SIG-M5 (cell line): ENCODE results near the gene SALL1.

Experiments used
- DNase-seq: peaks from one replicate; lab custom pipeline; 2025; lab: John Stamatoyannopoulos, UW

Gene SALL1

DNA sequence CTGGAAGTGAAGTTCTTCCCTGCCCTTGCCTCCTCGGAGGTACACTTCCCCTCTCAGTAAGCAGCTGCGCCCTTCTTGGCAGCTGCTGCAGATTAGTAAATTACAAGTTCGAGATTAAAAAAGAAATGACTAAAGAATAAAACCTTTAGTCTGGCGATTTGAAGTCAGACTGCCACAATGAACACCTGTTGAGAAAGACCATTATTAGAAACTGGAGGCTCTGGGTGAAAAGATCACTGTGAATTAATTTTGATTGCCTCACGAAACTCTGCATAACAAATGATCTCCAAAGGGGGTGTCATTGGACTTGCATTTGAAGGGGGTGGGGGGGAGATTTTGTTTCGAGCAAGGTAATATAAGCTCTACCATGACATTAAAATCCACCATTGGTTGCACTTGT, 39.3 kb downstream of the SALL1 start:
- no peak for DNase-seq

DNA sequence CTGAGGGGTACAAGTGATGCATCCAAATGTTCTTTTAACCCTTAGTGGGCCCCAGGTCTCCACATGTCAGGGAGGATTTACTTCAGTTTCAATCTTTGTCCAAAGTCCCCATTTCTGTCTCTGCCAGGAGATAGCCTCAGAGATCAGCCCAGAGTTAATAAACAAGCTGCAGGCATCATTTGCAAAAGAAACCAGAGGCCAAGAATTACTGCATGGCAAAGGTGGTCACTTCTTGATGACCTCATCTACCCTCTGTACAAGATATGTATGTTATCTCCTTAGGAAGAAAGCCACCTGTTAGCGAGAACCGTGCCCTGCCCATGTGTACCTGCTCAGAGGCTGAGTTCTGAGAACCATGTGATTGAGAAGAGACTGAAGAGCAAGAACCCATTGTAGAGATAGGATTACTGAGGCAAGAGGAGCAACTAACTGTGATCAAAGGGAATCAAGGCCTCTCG, 40.3 kb downstream of the SALL1 start:
- DNase-seq: no peak

DNA sequence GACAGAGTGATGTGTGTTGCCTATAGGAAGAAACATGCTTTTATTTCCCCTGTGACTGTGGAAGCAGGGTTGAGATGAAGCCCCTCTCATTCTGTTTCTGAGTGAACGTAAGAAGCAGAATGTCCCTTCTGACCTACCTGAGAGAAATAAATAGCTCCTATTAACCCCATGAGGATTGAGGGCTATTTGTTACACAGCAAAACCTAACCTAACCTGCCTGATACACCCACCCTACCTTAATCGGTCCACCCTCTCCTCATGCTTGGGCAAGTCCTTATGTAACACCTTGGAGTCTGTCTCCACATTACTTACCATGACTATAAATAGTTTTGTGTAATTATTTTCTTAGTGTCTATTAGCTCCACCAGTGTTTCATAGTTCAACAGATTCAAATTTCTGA, 41.9 kb downstream of the SALL1 start:
- no peak for DNase-seq

DNA sequence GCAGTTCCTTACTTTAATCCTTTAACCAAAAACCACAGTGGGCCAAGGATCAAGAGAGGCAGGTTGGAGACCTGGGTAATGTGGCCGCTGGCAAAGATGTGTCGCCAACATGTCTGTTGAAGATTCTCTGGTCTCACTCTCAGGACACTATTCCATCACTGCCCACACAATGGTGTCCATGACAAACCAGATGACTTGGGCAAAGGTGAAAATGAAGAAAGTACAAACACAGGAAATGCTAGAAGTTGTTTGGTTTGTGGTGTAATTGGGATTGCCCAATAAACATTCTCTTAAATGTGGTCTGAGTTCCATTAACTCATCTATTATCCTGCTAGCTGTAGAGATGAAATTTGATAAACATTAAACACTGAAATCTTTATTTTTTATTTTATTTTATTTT, 43.3 kb downstream of the SALL1 start:
- no peak for DNase-seq

DNA sequence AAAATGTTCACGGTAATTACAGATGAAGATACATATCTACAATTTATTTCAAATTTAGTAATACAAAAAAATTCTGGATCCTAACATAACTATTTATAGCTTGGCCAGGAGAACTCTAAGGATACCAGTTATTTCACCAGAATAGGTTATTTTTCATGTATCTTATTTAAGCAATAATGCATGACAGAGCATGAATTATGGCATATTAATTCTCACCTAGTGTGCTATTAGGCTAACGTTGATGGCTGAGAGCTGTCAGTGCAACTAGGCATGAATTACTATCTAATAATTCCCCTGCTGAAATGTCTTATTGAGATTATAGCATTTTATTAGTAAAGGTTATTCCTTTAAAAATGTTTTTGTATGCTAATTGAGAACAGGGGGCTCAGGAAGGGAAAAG, 44.5 kb downstream of the SALL1 start:
- no peak for DNase-seq

DNA sequence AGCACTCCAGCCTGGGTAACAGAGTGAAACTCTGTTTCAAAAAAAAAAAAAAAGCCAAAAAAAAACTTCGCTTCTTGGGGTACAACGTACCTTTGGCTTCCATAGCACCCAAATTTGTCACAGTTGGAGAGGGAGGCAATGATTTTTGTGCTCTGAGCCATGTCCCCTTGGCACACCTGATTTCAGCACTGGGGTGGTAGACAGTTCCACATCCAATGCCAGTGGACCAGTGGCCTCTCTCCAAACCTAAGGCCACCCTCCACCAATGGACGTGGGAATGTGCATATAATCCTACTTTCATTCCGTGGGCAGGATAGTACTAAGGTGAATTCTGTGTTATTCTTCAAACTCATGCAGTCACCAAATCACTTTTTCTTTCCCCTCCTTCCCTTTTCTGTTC, 47.5 kb downstream of the SALL1 start:
- no peak for DNase-seq

DNA sequence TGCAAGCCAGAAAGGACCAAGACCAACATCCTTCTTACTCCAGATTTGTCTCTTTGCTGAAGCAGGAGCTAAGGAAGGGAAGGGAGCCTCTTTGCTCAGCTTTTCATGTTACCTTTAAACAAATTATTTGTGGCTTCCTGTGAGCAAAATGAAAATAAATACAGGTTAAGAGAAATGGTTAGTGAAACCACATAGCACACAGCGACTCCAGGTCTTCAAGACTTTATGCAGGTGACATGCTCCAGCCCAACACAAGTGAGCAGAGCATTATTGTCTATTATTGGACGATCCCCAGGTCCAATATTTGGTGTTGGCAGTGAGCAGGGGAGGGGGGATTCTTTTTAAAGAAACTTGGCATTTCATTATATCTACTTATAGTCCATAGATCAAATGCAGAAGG, 53.3 kb downstream of the SALL1 start:
- DNase-seq: no peak

DNA sequence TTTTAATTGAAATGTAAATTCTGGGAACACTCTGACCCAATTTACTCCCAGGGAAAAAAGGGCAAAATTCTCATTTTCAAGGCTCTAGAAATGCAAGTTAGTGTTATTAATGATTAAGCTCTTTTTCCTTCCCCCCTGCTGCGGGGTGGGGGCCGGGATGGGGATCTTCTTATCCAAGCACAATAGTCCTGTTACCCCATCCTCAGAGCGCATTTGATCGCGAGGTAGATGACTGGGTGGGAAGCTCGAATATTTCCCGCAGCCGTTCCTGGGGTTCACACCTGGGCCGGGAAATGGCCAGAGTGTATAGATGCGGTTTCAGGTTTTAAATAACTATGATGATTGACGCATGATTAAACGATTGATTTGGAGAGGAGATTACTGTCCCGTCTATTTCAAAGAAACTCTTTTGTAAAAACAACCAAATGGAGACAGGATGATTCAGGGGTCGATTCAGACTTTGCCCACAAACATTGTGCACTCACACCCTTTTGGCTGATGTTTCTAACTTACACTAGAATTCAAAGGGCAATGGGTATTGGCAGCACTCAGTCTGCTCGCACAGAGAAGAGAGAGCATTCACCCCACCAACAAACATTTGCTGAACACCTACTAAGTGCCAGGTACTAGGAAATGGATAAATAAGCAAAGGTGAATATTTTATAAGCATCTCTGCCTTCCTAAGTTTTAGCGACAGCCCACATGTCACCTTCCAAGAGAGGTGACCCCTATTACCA, 55.0 kb downstream of the SALL1 start:
- DNase-seq: no peak

DNA sequence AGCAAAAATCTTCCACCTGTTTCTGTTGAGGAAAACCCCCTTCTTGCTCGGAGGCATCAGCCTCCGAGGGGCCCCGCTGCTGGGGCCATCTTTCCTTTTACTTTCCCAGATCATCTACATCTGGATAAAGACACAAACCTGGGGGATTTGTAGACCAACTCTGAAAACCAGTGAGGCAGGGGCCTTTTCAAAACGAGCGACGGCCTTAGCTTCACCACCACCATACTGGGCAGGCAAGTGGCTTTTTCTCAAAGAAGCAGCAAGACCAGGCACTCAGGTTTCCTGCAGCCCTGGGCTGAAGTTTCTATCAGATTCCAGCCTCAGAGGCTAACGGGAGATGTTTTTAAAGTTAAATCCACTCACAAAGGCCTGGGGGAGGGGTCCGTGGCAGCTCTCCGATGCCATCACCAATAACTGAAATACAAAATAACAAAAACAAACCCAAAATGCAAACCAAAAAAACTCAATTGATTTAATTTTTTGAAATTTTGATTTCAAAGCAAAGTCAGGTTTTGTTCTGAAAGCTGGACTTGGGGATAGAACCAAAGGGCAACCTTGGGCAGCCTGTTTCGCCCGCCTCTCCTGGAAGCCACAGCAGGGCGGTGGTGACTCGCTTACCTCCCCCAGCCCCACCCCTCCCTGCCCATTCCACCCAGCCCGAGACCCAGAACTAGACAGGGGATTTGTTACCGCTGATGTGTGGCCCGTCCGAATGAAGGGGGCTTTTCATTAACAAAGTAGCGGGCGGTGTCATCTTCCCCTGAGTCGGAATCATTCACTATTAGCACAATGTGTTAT, 55.8 kb downstream of the SALL1 start:
- DNase-seq: no peak

DNA sequence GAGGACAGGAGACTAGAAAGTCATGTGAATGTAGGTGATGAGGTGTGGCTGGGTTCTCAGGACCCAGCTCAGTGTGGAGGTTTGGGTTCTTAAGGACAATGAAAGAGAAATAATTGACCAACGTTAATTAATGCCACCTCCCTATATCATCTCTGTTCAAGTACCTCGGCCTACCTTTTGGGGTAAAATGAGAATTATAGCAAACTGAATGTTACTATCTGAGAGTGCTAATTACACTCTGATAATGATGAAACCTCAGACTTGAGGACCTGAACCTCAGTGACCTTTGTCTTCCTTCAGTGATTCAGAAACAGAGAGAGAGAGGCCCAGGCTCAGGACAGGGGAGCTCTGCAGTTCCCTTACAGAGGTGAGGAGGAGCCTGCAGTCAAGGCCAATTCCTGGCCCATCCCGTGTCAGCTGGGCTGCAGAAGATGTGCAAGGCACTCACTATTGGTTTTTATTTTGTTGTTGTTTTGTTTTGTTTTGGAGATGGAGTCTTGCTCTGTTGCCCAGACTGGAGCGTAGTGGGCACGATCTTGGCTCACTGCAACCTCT, 57.3 kb downstream of the SALL1 start:
- DNase-seq: no peak
